Fibroblast of pulmonary artery (primary cell): Measurements from ENCODE around the gene FGF1.
A peak's percentile ranks its signal among the peaks of the same experiment; 100 is the strongest.

Experiments used
- DNase-seq: peaks from one replicate; pipeline ENCODE4 v3.0.0-alpha.2; 2010; ENCODE audit warnings: low read depth
- H3K4me3 ChIP-seq: replicated peaks from 2 replicates; pipeline ENCODE4 v1.5.1; 2011; ENCODE audit warnings: low read depth, mild to moderate bottlenecking, control low read depth, low read length, moderate library complexity
- TF ChIP-seq, protein P1 (sequence below): IDR thresholded peaks from 2 replicates; pipeline ENCODE4 v1.5.1; 2011; ENCODE audit warnings: mild to moderate bottlenecking, control low read depth, low read length, inconsistent platforms; ENCODE audit errors: missing control alignments

Gene FGF1

DNA sequence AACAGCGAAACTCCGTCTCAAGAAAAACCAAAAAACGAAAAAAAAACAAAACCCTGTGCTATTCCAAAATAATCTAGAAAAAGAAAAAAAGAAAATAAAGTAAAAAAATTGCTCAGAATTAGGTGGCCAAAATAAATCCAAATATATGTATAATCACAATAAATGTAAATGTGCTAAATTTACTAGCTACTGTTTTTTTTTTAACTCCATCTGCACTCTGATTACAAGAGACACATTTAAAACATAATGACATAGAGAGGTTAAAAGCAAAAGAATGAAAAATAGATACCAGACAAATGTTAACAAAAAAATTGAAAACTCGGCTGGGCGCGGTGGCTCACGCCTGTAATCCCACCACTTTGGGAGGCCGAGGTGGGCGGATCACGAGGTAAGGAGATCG, 66.1 kb downstream of the FGF1 start:
- no peak for DNase-seq
- TF ChIP-seq, protein P1, sequence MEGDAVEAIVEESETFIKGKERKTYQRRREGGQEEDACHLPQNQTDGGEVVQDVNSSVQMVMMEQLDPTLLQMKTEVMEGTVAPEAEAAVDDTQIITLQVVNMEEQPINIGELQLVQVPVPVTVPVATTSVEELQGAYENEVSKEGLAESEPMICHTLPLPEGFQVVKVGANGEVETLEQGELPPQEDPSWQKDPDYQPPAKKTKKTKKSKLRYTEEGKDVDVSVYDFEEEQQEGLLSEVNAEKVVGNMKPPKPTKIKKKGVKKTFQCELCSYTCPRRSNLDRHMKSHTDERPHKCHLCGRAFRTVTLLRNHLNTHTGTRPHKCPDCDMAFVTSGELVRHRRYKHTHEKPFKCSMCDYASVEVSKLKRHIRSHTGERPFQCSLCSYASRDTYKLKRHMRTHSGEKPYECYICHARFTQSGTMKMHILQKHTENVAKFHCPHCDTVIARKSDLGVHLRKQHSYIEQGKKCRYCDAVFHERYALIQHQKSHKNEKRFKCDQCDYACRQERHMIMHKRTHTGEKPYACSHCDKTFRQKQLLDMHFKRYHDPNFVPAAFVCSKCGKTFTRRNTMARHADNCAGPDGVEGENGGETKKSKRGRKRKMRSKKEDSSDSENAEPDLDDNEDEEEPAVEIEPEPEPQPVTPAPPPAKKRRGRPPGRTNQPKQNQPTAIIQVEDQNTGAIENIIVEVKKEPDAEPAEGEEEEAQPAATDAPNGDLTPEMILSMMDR = no peak
- no peak overlapping the region for H3K4me3 ChIP-seq

DNA sequence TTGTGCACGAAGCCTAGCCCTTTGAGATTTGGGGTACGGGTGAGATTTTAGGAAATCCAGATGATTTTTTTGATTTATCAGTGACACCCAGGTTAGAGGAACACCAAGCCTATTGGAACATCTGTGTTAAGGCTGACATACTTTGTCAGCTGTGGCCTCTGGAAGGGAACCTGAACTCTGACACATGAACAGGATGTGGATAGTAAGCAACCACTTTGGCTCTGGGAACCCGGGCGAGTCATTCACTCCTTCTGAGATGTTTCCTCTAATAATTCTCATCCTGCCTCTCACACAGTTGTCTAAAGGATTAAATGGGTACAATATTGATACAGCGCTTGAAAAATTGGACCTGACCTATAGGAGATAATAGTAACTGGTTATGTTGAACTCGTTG, 67.8 kb downstream of the FGF1 start:
- peak; percentile 56 for DNase-seq
- TF ChIP-seq, protein P1 = no peak
- no peak overlapping the region for H3K4me3 ChIP-seq

DNA sequence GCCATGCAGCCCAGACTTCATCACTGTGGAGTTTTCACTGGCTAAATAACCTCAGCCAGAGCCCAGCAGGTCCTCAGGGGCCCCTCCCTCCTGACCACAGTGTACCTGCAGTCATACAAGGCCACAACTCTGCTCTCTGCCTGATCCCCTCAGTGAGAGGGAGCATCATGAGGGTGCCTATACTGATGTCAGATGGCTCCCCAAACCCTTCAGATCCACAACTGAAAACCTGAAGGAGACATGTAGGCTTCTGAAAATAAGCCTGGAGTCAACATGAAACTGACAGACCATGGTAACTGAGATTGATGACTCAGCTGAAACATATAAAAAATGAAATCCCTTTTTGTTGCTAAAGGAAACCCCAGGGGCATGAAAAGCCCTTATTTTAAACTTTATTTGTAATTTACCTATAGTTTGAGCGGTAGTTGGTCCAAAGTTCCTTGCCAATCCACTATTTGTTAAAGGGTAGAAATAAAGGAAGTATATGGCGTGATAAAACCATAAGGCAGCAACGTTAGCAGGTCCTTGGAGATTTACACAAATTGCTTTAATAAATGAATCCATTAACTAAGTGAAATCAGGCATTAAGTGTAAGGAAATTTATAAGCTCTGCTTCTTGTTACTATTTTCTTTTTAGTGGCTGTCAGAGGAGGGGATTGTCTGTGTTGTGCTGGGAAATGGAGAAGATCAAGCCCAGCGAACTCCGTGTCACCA, 68.3 kb downstream of the FGF1 start:
- no peak for DNase-seq
- TF ChIP-seq, protein P1 = no peak
- H3K4me3 ChIP-seq = no peak overlapping the region

DNA sequence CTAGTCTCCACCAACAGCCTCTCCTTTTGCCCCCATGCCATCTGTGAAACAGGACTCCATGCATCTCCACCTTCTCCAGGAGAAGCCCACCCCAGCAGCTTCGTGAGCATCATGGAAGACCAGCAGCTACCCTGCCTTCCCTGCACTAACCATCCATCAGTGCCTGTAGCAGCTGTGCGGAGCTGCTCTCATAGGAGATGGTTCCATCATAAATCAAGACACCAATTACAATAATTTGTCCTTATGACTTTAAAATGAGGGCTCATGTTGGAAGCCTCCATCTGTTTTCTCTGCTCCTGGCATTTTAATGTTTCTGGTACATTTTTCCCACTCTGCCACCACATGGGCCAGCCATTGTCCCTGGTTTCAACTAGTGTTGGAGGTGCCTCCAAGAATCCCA, 69.9 kb downstream of the FGF1 start:
- TF ChIP-seq, protein P1 = no peak
- no peak for DNase-seq
- no peak overlapping the region for H3K4me3 ChIP-seq

DNA sequence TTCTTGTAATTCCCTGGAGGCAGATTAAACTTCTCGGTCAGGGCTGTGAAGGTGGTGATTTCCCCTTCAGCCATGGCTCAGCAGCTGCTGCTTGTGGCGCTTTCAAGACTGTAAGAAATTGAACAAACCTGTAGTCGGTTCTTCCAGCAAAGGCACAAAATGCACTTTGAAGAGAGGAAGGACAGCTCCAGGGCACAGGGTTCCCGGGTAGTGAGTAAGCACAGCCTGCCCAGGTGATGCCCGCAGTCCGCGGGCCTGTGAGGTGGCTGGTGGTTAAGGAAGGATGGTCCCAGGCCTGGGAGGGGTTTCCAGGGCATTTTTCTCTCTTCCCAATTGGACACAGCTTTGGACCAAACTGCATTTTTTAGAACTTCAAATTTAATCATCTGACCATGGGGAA, 71.8 kb downstream of the FGF1 start:
- TF ChIP-seq, protein P1 = no peak
- no peak overlapping the region for H3K4me3 ChIP-seq
- DNase-seq = no peak

DNA sequence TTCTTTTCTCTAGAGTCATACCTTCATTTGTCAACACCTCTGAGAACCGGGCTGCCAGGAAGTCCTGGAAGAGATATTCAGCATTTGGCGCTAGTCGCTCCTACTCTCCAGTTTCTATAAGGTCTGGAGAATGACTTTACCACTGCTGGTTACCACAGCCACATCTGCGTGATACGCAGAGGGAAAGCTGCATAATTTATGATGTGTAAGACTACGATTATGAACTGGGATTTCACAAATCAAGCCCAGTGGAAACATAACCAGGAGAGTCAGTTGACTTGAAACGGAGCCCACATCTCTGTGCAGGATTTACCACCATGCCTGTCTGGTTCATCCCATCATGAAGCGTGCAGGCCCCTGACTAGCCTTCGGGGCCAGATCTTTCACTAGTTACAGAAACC, 72.6 kb downstream of the FGF1 start:
- DNase-seq = peak; percentile 45
- no peak overlapping the region for H3K4me3 ChIP-seq
- TF ChIP-seq, protein P1 = no peak
